WTC11 (cell line): Measurements from ENCODE around the gene SCD5. TPM values are rescaled to one million over a fixed set of nuclear protein-coding genes. Genes with fewer than 3 reads are reported as not detected.
"Not testable (repeated sequence)": the region's sequence is repeated elsewhere in the genome, so short reads cannot be mapped to it uniquely, and the experiment has no call there.

Experiments
- ATAC-seq: fragments of 200-7000 bp; cut with Tn5 transposase; 2 replicates; pipeline ENCODE4 v1.10.0; 2021; ENCODE audit warnings: mild to moderate bottlenecking, moderate library complexity
- CTCF ChIA-PET: fragments of 300-600 bp; sonication (Branson Sonifier 250); formaldehyde crosslinking; loops from one replicate; lab custom pipeline; 2021; ENCODE audit warnings: antibody characterized with exemption; lab: Charles Lee
- POLR2A ChIA-PET: fragments of 350-600 bp; sonication (Branson Sonifier 250); formaldehyde crosslinking; loops from one replicate; lab custom pipeline; 2021; ENCODE audit warnings: antibody characterized with exemption; lab: Charles Lee
- DNase-seq: peaks from one replicate; pipeline ENCODE4 v3.0.0; 2021; ENCODE audit warnings: low spot score
- H3K27ac Mint-ChIP-seq: 2 replicates; pipeline ENCODE4 v1.8.0; 2021; ENCODE audit warnings: mixed read lengths
- H3K27me3 Mint-ChIP-seq: 2 replicates; pipeline ENCODE4 v1.8.0; 2021; ENCODE audit warnings: low read depth, mild to moderate bottlenecking, moderate library complexity, mixed read lengths
- H3K36me3 Mint-ChIP-seq: 2 replicates; pipeline ENCODE4 v1.8.0; 2021; ENCODE audit warnings: mixed read lengths
- H3K4me1 Mint-ChIP-seq: 2 replicates; pipeline ENCODE4 v1.8.0; 2022; ENCODE audit warnings: mixed read lengths
- H3K4me3 Mint-ChIP-seq: 2 replicates; pipeline ENCODE4 v1.8.0; 2021; ENCODE audit warnings: mild to moderate bottlenecking, moderate library complexity, mixed read lengths
- H3K9me3 Mint-ChIP-seq: 2 replicates; pipeline ENCODE4 v1.8.0; 2021; ENCODE audit warnings: mixed read lengths
- CREB1 ChIP-seq: sonication (generic); formaldehyde crosslinking; IDR thresholded peaks from 2 replicates; pipeline ENCODE4 v1.8.0; 2023; ENCODE audit warnings: mild to moderate bottlenecking, missing genetic modification reagents
- CTCF ChIP-seq: fragments of 200-600 bp; IDR thresholded peaks from 2 replicates; pipeline ENCODE4 v1.8.0; 2022; ENCODE audit warnings: antibody characterized with exemption
- FOXK1 ChIP-seq: sonication (generic); formaldehyde crosslinking; IDR thresholded peaks from 2 replicates; pipeline ENCODE4 v1.8.0; 2022; ENCODE audit warnings: mild to moderate bottlenecking, moderate library complexity, missing genetic modification reagents
- GRHL2 ChIP-seq: fragments of 250-450 bp; sonication (Bioruptor Pico); IDR thresholded peaks from 2 replicates; pipeline ENCODE4 v1.8.0; 2022; ENCODE audit warnings: mild to moderate bottlenecking, moderate library complexity; ENCODE audit not compliant: insufficient replicate concordance, severe bottlenecking
- IRF2 ChIP-seq: sonication (generic); formaldehyde crosslinking; IDR thresholded peaks from 2 replicates; pipeline ENCODE4 v1.8.0; 2022; ENCODE audit warnings: low read depth, missing genetic modification reagents, borderline replicate concordance
- SP1 ChIP-seq: sonication (generic); formaldehyde crosslinking; conservative IDR thresholded peaks from 2 replicates; pipeline ENCODE4 v1.8.1; 2022; ENCODE audit warnings: missing genetic modification reagents
- TCF7 ChIP-seq: sonication (generic); formaldehyde crosslinking; IDR thresholded peaks from 2 replicates; pipeline ENCODE4 v1.8.0; 2022; ENCODE audit warnings: mild to moderate bottlenecking, low read depth, missing genetic modification reagents, moderate library complexity
- ZMAT4 ChIP-seq: fragments of 250-450 bp; sonication (Bioruptor Pico); IDR thresholded peaks from 2 replicates; pipeline ENCODE4 v1.9.0; 2021; ENCODE audit warnings: mild to moderate bottlenecking
- ZNF317 ChIP-seq: sonication (generic); formaldehyde crosslinking; IDR thresholded peaks from 2 replicates; pipeline ENCODE4 v1.8.1; 2023; ENCODE audit warnings: low read depth, mild to moderate bottlenecking, moderate library complexity, missing genetic modification reagents, borderline replicate concordance
- ZNF425 ChIP-seq: fragments of 250-450 bp; sonication (Bioruptor Pico); conservative IDR thresholded peaks from 2 replicates; pipeline ENCODE4 v1.9.0; 2021; ENCODE audit warnings: mild to moderate bottlenecking
- ZSCAN18 ChIP-seq: fragments of 250-450 bp; sonication (Bioruptor Pico); IDR thresholded peaks from 2 replicates; pipeline ENCODE4 v2.1.2; 2022; ENCODE audit warnings: mild to moderate bottlenecking, moderate library complexity
- total RNA-seq: library from RNA; stranded (reverse); gene quantifications from 3 replicates; pipeline ENCODE4 v1.2.3, GENCODE V29; 2021
- TF ChIP-seq, protein P1 (sequence below): sonication (generic); formaldehyde crosslinking; IDR thresholded peaks from 2 replicates; pipeline ENCODE4 v1.8.0; 2023; ENCODE audit warnings: missing genetic modification reagents
- TF ChIP-seq, protein P2 (sequence below): sonication (generic); formaldehyde crosslinking; IDR thresholded peaks from 2 replicates; pipeline ENCODE4 v1.8.1; 2023; ENCODE audit warnings: mild to moderate bottlenecking, missing genetic modification reagents, moderate library complexity

The SCD5 gene
- total RNA-seq, 1 experiment from 2014 or later: 6.3 TPM

- no peak for TF ChIP-seq ZNF425 (CRISPR knock-in tag)
- no peak for TF ChIP-seq ZSCAN18 (CRISPR knock-in tag)
- TF ChIP-seq GRHL2 (CRISPR knock-in tag): no peak
- no peak for TF ChIP-seq SP1 (CRISPR knock-in tag)
- TF ChIP-seq, protein P1, sequence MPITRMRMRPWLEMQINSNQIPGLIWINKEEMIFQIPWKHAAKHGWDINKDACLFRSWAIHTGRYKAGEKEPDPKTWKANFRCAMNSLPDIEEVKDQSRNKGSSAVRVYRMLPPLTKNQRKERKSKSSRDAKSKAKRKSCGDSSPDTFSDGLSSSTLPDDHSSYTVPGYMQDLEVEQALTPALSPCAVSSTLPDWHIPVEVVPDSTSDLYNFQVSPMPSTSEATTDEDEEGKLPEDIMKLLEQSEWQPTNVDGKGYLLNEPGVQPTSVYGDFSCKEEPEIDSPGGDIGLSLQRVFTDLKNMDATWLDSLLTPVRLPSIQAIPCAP (CRISPR knock-in tag): no peak
- no peak for TF ChIP-seq ZNF317 (CRISPR knock-in tag)
- TF ChIP-seq, protein P2, sequence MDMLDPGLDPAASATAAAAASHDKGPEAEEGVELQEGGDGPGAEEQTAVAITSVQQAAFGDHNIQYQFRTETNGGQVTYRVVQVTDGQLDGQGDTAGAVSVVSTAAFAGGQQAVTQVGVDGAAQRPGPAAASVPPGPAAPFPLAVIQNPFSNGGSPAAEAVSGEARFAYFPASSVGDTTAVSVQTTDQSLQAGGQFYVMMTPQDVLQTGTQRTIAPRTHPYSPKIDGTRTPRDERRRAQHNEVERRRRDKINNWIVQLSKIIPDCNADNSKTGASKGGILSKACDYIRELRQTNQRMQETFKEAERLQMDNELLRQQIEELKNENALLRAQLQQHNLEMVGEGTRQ: no peak
- TF ChIP-seq IRF2 (CRISPR knock-in tag): no peak
- TF ChIP-seq CTCF: no peak
- TF ChIP-seq ZMAT4 (CRISPR knock-in tag): no peak
- no peak for TF ChIP-seq FOXK1
- TF ChIP-seq CREB1 (CRISPR knock-in tag): no peak
- TF ChIP-seq TCF7 (CRISPR knock-in tag): no peak
Observed at GRCh38 chr4:82818664-82819662, 20.4 kb upstream of the SCD5 start.

GRCh38 chr4:82816874-82817273 lies 18.3 kb upstream of the SCD5 start:
- H3K9me3 Mint-ChIP-seq, DNase-seq, CTCF ChIA-PET, POLR2A ChIA-PET, H3K27ac Mint-ChIP-seq, H3K4me3 Mint-ChIP-seq, ATAC-seq: not testable (repeated sequence)
- peaks cover 32% of the 10 kb centered on the region for H3K36me3 Mint-ChIP-seq
- peaks cover 36% of the 10 kb centered on the region for H3K27me3 Mint-ChIP-seq
- H3K4me1 Mint-ChIP-seq: peaks cover 14% of the 10 kb centered on the region

More at GRCh38 chr4:82818664-82819662, 20.4 kb upstream of the SCD5 start:
- Mint-ChIP-seq H3K9me3 (no peaks in the 10 kb centered on the region), H3K36me3 (peaks cover 47% of the 10 kb centered on the region), H3K4me1 (peaks cover 4% of the 10 kb centered on the region), H3K4me3 (no peak overlapping the region), H3K27me3 (peaks cover 15% of the 10 kb centered on the region), H3K27ac (no peak overlapping the region)
- POLR2A ChIA-PET: no interaction called here
- no peak for DNase-seq
- no peak for ATAC-seq
- CTCF ChIA-PET: interaction anchor here (1.1 kb wide), 1 partner anchor 356 kb away, joined by 4 read pairs; no protein-coding TSS in a partner anchor
